Mesenchymal stem cell (in vitro differentiated cells and primary cell): ENCODE measurements around the gene ANKRD9.
"Not testable (repeated sequence)": the region's sequence is repeated elsewhere in the genome, so short reads cannot be mapped to it uniquely, and the experiment has no call there.

Source experiments
- DNase-seq: peaks from one replicate; pipeline ENCODE4 v3.0.0-alpha.2; 2013
- H2AFZ ChIP-seq: one replicate; pipeline ENCODE4 v1.6.1; 2013; ENCODE audit warnings: low read depth, mild to moderate bottlenecking, control low read depth, inconsistent platforms, low read length, moderate library complexity
- H2AK5ac ChIP-seq: 2 replicates; pipeline ENCODE4 v1.6.1; 2013; ENCODE audit warnings: low read length, moderate library complexity, mild to moderate bottlenecking, inconsistent platforms; ENCODE audit not compliant: severe bottlenecking
- H2BK120ac ChIP-seq: one replicate; pipeline ENCODE4 v1.6.1; 2013; ENCODE audit warnings: low read depth, mild to moderate bottlenecking, inconsistent platforms, low read length, moderate library complexity
- H2BK12ac ChIP-seq, 2 experiments: one replicate each; pipeline ENCODE4 v1.6.1; 2013; ENCODE audit warnings: inconsistent platforms in 2 of 2, low read length in 2 of 2, mild to moderate bottlenecking in 2 of 2, moderate library complexity in 2 of 2, control low read depth in 1 of 2
- H2BK15ac ChIP-seq: one replicate; pipeline ENCODE4 v1.6.1; 2013; ENCODE audit warnings: mild to moderate bottlenecking, low read depth, inconsistent platforms; ENCODE audit not compliant: poor library complexity, severe bottlenecking
- H2BK5ac ChIP-seq: 2 replicates; pipeline ENCODE4 v1.6.1; 2013; ENCODE audit warnings: low read depth, mild to moderate bottlenecking, low read length, control low read depth, inconsistent platforms; ENCODE audit not compliant: poor library complexity, severe bottlenecking
- H3K14ac ChIP-seq, 2 experiments: one replicate each; pipeline ENCODE4 v1.6.1; 2013; ENCODE audit warnings: inconsistent platforms in 2 of 2, low read length in 2 of 2, control low read depth in 1 of 2, mild to moderate bottlenecking in 1 of 2, moderate library complexity in 1 of 2
- H3K18ac ChIP-seq, 2 experiments: one replicate each; pipeline ENCODE4 v1.6.1; 2013; ENCODE audit warnings: inconsistent platforms in 2 of 2, low read length in 2 of 2, control low read depth in 1 of 2, low read depth in 1 of 2, mild to moderate bottlenecking in 1 of 2
- H3K23ac ChIP-seq, 2 experiments: one replicate each; pipeline ENCODE4 v1.6.1; 2013; ENCODE audit warnings: inconsistent platforms in 2 of 2, low read length in 2 of 2, mild to moderate bottlenecking in 2 of 2, moderate library complexity in 2 of 2, control low read depth in 1 of 2
- H3K27ac ChIP-seq: 2 replicates; pipeline ENCODE4 v1.5.1; 2013; ENCODE audit warnings: mild to moderate bottlenecking, moderate library complexity, low read length, control low read depth, inconsistent platforms; ENCODE audit not compliant: poor library complexity, severe bottlenecking
- H3K27me3 ChIP-seq, 2 experiments: 2 replicates each; pipeline versions ENCODE4 v1.6.1 to v1.7.0; 2013; ENCODE audit warnings: low read length in 2 of 2, mild to moderate bottlenecking in 2 of 2, moderate library complexity in 2 of 2, control low read depth in 1 of 2, inconsistent platforms in 1 of 2; ENCODE audit not compliant: control insufficient read depth in 1 of 2, insufficient read depth in 1 of 2
- H3K36me3 ChIP-seq, 2 experiments: 2 replicates each; pipeline versions ENCODE4 v1.6.1 to v1.7.0; 2013; ENCODE audit warnings: low read length in 2 of 2, control low read depth in 1 of 2, inconsistent platforms in 1 of 2, low read depth in 1 of 2, mild to moderate bottlenecking in 1 of 2; ENCODE audit not compliant: insufficient read depth in 2 of 2, control insufficient read depth in 1 of 2
- H3K4ac ChIP-seq, 2 experiments: one replicate each; pipeline ENCODE4 v1.6.1; 2013; ENCODE audit warnings: inconsistent platforms in 2 of 2, low read length in 2 of 2, mild to moderate bottlenecking in 2 of 2, moderate library complexity in 2 of 2, control low read depth in 1 of 2, low read depth in 1 of 2
- H3K4me1 ChIP-seq: 2 replicates; pipeline ENCODE4 v1.6.1; 2013; ENCODE audit warnings: low read depth, low read length, control low read depth; ENCODE audit not compliant: control insufficient read depth, insufficient read depth
- H3K4me2 ChIP-seq: 2 replicates; pipeline ENCODE4 v1.6.1; 2013; ENCODE audit warnings: low read length, mild to moderate bottlenecking, inconsistent platforms; ENCODE audit not compliant: poor library complexity, severe bottlenecking
- H3K4me3 ChIP-seq, 2 experiments: 2 replicates each; pipeline versions ENCODE4 v1.5.1 to v1.7.0; 2013; ENCODE audit warnings: low read length in 2 of 2, mild to moderate bottlenecking in 2 of 2, control low read depth in 1 of 2, low read depth in 1 of 2; ENCODE audit not compliant: insufficient read depth in 1 of 2
- H3K79me1 ChIP-seq: replicated peaks from 2 replicates; pipeline ENCODE4 v1.6.1; 2013; ENCODE audit warnings: mild to moderate bottlenecking, control low read depth, low read length, inconsistent platforms; ENCODE audit not compliant: poor library complexity, severe bottlenecking
- H3K9ac ChIP-seq: 2 replicates; pipeline ENCODE4 v1.7.0; 2013; ENCODE audit warnings: mild to moderate bottlenecking, low read length, moderate library complexity
- H3K9me3 ChIP-seq: 2 replicates; pipeline ENCODE4 v1.7.0; 2013; ENCODE audit warnings: mild to moderate bottlenecking, low read length; ENCODE audit not compliant: control insufficient read depth
- H4K8ac ChIP-seq: one replicate; pipeline ENCODE4 v1.6.1; 2013; ENCODE audit warnings: inconsistent platforms, mild to moderate bottlenecking, low read length, moderate library complexity
- H4K91ac ChIP-seq: one replicate; pipeline ENCODE4 v1.6.1; 2013; ENCODE audit warnings: mild to moderate bottlenecking, low read length, inconsistent platforms
- WGBS: methylation state at CpG from one replicate; pipeline ENCODE4 v1.1.7; 2013; ENCODE audit warnings: mixed read lengths; 5-methylcytosine and 5-hydroxymethylcytosine counted together

Gene ANKRD9

DNA sequence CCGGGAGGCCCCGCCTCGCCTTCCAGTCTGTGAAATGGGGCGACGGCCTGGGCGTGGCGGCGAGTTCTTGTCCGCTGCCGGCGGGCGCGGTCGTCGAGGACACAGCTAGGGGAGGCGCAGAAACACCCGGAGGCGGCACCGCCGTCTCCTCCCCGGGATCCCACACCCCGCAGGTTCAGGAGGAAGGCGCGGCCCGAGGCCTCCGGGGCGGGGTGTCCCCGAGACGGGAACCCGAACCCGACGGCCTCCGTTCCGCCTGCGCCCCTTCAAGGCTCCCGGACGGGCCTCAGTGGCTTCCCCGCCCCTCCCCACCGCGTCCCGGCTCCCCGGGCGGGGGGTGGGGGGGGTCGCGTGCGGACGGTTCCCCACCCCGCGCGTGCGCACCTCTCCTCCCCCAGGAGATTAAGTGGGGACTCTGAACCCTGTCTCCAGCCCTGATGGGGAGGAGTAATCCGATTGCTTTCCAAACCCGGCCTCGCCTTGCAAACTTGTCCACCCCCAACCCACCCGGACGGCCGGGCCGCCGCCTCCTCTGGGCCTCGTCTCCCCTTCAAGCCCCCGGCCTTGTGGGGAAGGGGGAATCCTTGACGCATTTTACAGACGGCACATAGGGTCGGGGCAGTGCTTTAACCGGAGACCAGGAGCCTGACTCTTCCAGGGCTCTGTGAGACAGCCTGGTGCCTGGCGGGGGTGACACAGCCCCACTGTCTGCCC lies 35.3 kb upstream of the ANKRD9 start:
- Histone ChIP-seq H2AFZ (no peak overlapping the region), H2BK5ac (no peak overlapping the region), H4K8ac (peak overlapping the region; percentile 87), H3K27me3 (peaks cover 31 to 54% of the 10 kb centered on the region in 2 experiments), H2BK120ac (no peak overlapping the region), H3K4me1 (peaks cover 21% of the 10 kb centered on the region), H3K9ac (no peak overlapping the region), H3K9me3 (no peaks in the 10 kb centered on the region), H3K18ac (peak overlapping the region; percentile 14 to 63), H3K14ac (peak overlapping the region in 1 of 2 experiments; percentile 12), H3K4me3 (no peak overlapping the region), H4K91ac (no peak overlapping the region), H2BK12ac (peak overlapping the region in 1 of 2 experiments; percentile 77), H3K4ac (peak overlapping the region in 1 of 2 experiments; percentile 35), H3K27ac (no peak overlapping the region), H3K79me1 (no peaks in the 10 kb centered on the region), H3K4me2 (peak overlapping the region; percentile 27), H3K23ac (peak overlapping the region in 1 of 2 experiments; percentile 37), H3K36me3 (no peaks in the 10 kb centered on the region), H2BK15ac (peak overlapping the region; percentile 63), H2AK5ac (no peak overlapping the region)
- WGBS, result 17% methylated on average over 38 of the region's 66 CpGs
- no peak for DNase-seq

DNA sequence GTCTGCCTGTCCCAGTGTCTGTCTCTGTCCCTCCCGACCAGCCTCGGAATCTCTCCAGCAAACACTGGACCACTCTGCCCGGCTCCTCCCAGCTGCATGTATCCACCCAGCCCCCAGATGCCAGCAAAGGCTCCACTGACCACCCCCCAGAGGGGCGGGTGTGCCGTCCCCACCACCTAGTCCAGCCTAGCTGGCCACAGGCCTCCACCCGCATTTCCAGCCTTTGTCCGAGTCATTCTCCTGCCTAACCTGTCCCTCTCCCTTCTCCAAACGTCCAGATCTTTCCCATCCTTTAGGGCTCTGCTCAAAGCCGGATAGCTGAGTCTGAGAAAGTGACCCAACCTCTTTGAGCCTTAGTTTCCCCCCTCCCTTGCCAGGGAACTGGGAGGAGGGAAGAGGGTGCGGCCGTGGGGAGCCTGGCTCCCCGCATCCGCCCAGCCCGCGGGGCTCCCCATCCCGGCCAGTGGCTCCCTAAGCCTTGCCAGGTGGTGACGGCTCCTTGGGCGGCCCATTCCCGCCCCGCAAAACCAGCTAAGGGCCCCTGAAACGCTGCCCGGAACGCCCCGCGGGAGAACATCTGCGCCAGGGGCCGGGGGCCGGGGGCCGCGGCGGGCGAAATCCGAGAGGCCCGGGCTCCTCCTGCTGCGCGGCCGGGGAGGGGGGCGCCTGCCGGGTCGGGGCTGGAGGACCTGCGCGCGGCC lies 34.6 kb upstream of the ANKRD9 start:
- Histone ChIP-seq H3K36me3 (no peaks in the 10 kb centered on the region), H3K4ac (peak overlapping the region in 1 of 2 experiments; percentile 35), H3K27me3 (peaks cover 31 to 60% of the 10 kb centered on the region in 2 experiments), H4K91ac (no peak overlapping the region), H2BK12ac (peak overlapping the region; percentile 35 to 76), H3K23ac (no peak overlapping the region), H3K79me1 (no peaks in the 10 kb centered on the region), H3K18ac (peak overlapping the region in 1 of 2 experiments; percentile 63), H3K9me3 (no peaks in the 10 kb centered on the region), H3K14ac (no peak overlapping the region), H2BK15ac (no peak overlapping the region), H2AK5ac (no peak overlapping the region), H3K27ac (no peak overlapping the region), H3K9ac (no peak overlapping the region), H2BK5ac (no peak overlapping the region), H3K4me3 (no peak overlapping the region), H2AFZ (no peak overlapping the region), H3K4me1 (peaks cover 21% of the 10 kb centered on the region), H4K8ac (peak overlapping the region; percentile 59), H3K4me2 (peak overlapping the region; percentile 27), H2BK120ac (peak overlapping the region; percentile 11)
- 19% methylated on average over 34 of the region's 43 CpGs for WGBS
- no peak for DNase-seq

DNA sequence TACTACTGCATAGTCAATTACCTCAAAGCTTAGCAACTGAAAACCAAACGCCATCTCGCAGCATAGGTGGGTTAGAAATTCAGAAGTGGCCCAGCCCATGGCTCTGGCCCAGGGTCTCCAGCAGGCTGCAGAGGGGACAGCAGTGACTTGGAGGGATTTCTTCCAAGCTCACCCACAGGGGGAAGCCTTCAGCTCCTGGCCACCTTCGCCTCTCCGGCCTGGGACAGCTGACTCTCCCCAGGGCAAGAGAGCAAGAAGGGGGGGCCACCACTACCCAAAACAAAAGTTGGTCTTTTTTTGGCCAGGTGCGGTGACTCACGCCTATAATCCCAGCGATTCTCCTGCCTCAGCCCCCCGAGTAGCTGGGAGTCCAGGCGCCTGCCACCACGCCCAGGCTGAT lies 32.2 kb upstream of the ANKRD9 start:
- Histone ChIP-seq H4K91ac (no peak overlapping the region), H3K4me1 (peaks cover 30% of the 10 kb centered on the region), H3K4me3 (no peak overlapping the region), H2AFZ (no peak overlapping the region), H4K8ac (no peak overlapping the region), H3K4me2 (no peak overlapping the region), H3K4ac (no peak overlapping the region), H3K36me3 (no peaks in the 10 kb centered on the region), H3K27me3 (peaks cover 31 to 55% of the 10 kb centered on the region in 2 experiments), H3K9me3 (no peaks in the 10 kb centered on the region), H3K79me1 (no peaks in the 10 kb centered on the region), H2BK12ac (no peak overlapping the region), H2BK120ac (no peak overlapping the region), H2BK15ac (no peak overlapping the region), H2AK5ac (no peak overlapping the region), H2BK5ac (no peak overlapping the region), H3K9ac (no peak overlapping the region), H3K23ac (no peak overlapping the region), H3K14ac (no peak overlapping the region), H3K18ac (no peak overlapping the region), H3K27ac (no peak overlapping the region)
- WGBS, result 90% methylated on average over 10 of the region's 10 CpGs
- no peak for DNase-seq

DNA sequence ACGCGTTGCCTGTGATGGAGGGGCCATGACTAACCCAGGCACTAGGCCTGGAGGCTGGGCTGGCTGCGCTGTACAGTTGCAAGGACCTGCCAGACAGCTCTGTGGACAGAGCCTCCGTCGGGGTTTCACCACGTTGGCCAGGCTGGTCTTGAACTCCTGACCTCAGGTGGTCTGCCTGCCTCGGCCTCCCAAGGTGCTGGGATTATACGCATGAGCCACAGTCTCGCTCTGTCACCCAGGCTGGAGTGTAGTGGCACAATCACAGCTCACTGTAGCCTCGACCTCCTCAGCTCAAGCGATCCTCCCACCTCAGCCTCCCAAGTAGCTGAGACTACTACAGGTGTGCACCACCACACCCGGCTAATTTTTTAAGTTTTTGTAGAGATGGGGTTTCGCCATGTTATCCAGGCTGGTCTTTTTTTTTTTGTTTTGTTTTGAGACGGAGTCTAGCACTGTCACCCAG lies 31.5 kb upstream of the ANKRD9 start:
- not testable (repeated sequence) for H4K8ac ChIP-seq, H4K91ac ChIP-seq, H3K4me3 ChIP-seq, H3K4me2 ChIP-seq, H2AK5ac ChIP-seq, DNase-seq, H3K9me3 ChIP-seq, H3K27ac ChIP-seq, H3K79me1 ChIP-seq, H3K9ac ChIP-seq, H2BK15ac ChIP-seq, H3K36me3 ChIP-seq, H2BK5ac ChIP-seq, H2BK12ac ChIP-seq, H3K23ac ChIP-seq, H3K14ac ChIP-seq, H2BK120ac ChIP-seq, H2AFZ ChIP-seq, H3K18ac ChIP-seq, H3K4ac ChIP-seq
- peaks cover 30% of the 10 kb centered on the region for H3K4me1 ChIP-seq
- 92% methylated on average over 11 of the region's 14 CpGs for WGBS
- peaks cover 30 to 53% of the 10 kb centered on the region in 2 experiments for H3K27me3 ChIP-seq
